NCI-H2196 (cell line): ENCODE measurements around the gene OSER1.
A peak's percentile ranks its signal among the peaks of the same experiment; 100 is the strongest.

Source experiments
- DNase-seq: peaks from one replicate; lab custom pipeline; 2025; ENCODE audit not compliant: unreplicated experiment; lab: John Stamatoyannopoulos, UW

OSER1 gene

DNA sequence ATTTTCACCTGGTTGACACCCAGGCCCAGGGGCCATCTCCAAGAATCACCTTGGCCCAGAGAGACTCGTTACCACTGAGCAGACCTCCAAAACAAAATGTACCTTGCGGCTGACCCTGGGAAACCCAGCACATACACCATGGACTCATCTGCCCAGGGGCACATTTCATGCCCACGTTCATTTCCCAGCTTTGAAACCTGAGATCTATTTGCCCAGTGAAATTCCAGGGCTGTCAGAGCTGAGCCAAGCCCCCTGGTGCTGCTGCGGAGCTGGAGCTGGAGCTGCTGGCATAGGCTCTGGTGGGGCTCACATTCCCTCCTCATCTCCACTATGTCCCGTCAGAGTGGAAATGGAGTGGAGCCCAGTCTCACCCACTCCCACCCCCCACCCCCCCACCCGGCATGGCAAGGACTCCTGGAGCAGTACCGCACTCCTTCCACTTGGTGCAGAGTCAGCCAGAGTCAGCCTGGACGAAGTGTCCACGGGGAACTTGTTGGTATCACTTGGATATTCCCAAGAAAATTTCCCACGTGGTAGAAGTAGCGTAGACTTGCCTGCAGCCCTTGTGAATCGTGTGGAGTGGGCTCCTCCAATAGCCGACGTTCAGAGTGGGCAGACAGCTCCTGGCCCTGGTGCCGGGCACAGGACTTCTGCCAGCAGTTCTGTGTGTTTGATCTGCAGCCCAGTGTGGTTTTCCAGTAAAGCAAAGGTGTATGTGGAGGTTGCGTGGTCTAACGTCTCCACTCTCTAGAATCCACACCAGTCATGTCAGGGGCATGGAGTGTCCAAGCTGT, 18.1 kb upstream of the OSER1 start:
- no peak for DNase-seq

DNA sequence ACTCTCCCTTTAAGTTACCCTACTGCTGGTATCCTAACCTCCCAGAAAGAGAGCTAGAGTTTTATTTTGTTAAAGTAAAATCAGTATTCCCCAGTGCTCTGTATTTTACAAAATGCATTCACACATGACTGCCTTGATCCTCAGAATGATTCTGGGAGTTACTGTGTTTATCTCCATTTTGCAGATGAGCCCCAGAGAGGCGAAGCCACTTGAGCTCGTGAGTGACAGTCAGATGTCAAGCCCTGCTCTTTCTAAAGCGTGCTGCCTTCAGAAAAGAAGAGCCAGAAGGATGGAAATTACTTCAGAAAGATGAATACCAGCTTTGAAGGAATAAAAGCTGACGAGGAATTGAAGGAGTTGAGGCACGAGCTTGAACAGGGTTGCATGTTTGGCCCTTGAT, 14.1 kb upstream of the OSER1 start:
- DNase-seq = no peak

DNA sequence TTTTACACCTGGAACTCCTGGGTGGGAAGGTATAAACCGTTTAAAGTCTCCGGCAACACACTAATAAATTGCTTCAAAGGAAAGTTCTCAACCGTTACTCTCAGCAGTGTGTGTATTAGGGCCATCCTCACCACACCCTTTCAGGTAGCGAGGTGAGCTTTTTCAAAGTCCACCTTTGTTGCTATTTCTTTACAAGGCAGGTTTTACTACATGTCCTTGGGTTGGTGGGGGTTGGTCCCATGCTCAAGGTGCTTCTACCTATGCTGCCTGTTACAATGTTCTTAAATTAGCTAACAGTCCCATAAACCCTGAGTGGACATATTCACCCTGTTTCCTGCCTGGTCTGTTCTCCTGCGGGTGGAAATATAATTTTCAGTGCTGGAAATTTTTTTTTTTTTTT, 13.2 kb upstream of the OSER1 start:
- no peak for DNase-seq

DNA sequence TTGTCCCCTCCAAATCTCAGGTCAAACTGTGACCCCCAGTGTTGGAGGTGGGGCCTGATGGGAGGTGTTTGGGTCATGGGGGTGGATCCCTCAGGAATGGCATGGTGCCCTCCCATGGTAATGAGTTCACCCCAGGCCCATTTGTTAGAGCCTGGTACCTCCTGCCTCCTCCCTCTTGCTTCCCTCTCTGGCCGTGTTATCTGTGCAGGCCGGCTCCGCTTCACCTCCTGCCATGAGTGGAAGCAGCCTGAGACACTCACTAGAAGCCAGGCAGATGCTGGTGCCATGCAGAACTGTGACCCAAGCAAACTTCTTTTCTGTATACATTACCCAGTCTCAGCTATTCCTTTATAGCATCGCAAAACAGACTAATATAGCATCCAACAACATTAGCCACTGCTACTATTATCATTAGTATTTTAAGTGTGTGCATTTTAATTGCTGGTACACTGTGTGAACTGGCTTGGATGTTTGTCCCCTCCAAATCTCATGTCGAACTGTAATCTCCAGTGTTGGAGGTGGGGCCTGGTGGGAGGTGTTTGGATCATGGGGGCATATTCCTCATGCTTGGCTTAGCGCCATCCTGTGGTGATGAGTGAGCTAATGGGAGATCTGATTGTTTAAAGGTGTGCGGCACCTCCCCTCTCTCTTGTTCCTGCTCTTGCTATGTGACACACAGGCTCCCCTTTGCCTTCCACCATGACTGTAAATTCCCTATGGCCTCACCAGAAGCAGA, 12.2 kb upstream of the OSER1 start:
- no peak for DNase-seq

DNA sequence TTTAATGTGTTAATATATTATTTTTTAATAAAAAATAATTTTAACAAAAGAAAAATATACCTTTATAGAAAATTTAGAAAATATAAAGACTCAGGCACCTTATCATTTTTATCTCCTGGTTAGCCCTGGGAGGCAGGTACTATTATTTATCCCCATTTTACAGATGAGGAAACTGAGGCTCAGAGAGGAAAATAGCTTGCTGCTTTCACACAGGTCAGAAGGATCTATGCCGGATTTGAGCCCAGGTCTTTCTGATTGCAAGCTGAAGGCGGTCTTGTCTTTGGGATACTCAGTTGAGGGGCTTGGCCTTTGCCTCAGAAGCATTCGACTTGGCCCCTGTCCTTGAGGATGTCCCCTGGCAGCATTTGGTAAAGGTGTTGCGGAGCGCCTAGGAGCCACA, 11.5 kb upstream of the OSER1 start:
- DNase-seq = no peak

DNA sequence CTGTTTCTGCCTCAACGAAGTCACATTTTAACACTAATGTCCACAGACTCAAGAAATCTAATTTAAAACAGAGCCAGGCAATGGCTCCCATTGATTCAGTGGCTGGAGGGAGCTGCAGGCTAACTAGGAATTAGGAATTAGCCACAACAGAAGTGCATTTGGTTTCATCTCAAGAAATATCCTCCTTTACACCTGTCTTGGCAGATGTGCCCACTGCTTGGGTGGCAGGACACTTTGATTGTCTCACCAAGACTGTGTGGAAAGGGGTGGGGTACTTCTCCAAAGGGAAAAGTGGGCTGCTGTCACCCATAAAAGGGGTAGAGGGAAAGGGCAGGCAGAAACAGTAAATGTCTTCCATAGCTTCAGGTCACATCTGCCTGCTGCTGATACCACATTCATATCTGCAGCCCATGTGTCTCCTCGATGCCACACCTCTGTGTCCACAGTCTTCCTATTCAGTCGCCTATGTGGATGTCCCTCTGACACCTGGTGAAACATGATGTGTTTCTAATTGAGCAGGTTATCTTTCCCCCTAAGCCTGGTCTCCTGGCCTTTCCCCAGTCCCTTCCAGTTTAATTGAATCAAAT, 10.9 kb upstream of the OSER1 start:
- DNase-seq = no peak

DNA sequence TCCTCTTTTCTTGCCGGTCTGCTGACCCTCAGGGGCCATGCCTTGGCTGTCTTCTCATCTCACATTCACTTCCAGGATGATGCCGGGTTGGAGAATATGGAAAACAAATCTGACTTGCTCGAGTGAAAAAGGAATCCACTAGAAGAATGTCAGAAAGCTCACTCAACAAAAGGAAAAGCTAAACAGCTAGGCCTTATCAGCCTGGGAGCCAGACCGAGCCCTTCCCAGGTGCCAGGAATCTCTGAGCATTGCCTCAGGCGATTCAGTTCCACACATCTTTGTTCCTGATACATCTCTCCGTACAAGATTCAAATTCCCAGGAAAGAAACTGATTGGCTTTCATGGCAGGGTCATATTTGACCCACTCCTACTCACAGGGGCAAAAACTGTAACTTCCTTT, 9.2 kb upstream of the OSER1 start:
- DNase-seq = no peak

DNA sequence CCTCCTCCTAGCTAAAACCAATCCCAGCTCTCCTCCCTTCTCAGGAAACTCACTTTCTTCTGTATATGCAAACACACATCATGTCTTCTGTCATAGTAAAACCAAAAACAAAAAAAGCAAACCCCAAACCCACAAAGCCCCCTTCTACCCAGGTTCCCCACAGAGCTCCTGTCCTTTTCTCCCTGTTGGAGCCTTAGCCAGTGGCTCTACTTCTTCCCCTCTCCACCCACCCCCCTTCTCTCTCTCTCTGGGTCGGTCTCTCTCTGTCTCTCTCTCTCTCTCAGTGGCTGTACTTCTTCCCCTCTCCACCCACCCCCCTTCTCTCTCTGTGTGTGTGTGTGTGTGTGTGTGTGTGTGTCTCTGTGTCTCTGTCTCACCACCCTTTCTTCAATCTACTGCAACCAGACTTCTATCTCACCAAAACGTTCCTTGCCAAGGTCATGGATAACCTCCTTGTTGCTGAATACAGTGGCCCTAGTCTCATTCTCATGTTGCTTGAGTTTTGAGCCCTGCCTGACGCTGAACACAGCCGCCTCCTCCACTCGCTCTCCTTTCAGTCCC, 8.7 kb upstream of the OSER1 start:
- DNase-seq = no peak

DNA sequence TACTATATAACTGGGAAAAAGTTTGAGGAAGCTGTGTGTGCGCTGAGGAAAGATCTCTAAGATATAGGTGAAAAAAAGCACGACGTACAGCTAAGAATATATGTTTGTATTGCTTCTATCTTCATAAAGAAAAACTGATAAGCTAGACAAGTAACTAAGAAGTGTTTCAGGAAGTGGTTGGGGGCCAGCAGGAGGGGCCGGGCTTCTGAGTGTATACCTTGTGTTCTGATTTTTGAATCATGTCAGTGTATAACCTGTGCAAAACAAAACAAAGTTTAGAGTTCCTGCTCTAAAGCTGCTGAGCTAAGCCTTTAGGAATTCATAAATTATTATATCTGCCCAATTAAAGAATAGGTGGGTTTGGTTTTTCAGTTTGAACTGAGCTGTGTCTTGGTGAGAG, 7.9 kb upstream of the OSER1 start:
- no peak for DNase-seq

DNA sequence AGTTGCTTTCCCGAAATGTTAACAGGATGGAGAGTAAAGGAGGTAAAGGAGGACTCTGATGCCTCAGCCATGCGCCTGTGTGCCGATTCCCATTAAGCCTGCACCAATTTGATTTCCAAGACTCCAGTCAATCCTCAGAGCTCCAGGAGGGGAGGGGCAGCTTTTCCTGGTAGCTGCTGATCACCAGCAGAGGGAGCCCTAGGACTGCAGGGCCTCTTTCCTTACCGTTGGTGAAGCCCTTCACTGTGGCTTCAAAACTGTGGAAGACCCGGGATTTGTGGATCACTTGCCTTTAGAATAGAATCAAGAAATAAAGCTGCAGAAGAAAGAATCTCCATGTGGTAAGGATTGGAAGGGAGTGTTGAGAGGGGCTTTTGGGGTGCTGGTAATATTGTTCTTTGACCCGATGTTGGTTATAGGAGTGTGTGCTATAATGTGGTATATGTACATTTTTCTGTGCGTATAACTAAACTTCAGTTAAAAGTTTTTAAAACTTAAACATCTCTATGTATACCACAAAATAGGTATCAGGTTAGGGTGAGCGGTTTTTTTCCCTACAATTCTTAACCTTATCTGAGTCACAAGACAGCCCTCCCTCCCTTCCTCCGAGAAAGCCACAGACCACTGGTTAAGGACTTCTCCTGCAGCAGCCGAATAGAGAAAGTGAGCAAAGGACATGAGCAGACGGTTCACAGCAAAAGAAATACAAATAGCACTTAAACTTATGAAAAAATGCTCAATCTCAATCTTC, 6.9 kb upstream of the OSER1 start:
- peak; percentile 71 for DNase-seq

DNA sequence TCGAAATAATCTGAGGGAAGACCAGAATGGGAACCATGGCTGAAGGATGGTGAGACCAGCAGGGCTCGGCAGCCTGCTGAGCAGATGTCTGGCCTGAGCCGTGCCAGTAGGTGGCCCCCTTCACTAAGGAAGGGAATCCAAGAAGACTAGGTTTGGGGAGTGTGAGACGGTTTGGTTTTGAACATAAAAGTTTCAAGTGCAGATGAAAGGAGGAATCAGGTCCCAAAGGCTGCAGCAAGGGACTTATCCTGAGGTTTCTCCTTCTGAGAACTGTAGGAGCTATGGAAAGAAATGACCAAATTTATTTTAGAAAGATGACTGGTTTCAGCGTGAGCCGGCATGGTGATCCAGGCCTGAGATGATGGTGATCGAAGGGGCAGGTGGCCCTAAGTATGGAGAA, 4.6 kb upstream of the OSER1 start:
- peak; percentile 65 for DNase-seq

DNA sequence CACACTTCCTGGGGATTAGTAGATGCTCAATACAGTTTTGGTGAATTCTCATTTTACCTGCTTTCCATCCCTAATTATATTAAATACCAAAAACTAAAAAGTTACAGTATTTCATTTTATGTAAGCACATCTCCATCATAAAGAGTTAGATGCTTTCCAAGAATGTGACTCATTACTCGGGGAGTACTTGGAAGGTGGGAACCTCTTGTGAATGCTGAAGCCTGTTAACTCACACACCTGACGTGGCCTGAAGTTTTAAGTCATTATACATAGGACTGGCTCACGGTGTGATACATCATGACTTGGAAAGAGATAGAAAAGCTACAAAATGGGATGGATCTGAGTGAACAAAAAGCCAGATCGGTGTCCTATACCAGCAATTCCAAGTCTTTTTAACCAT, 2.2 kb upstream of the OSER1 start:
- DNase-seq = no peak

DNA sequence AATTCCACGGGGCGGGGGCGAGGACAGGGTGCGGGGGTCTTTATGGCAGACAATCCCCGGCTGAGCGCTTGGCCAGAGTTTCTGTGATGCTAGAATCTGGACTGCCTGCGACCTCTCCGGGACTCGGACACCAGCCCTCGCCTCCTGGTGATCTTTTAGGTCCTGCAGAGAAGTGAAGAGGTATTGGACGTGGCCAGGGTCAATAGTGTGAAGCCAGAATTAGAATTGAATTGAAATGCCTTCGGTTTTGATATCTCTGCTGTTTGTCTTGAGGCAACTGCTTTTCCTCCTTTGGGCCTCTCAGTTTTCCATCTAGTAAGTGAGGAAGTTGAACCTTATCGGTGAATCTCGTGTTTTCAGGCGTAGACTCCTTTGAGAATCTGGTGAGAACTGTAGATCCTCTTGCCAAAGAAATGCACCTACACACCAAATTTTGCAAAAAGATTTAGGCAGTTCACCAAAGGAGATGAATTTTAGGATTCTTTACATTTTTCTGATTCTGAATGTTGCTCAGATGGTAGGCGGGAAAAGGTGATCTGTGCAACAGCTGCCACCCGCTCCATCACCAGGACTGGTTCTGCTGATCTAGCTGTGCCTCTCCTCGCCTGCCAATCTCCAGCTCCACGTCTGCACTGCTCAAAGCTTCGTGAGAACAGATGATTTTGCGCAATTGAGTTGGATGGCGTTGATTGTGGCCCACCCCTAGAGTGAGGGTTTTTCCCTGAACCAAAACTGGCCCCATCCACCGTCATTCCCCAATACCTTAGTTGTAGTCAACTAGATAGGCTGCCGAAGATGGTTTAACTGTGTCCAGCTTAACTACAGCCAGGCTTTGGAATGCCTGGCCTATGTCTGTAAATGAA, 837 bp upstream of the OSER1 start:
- DNase-seq = no peak

DNA sequence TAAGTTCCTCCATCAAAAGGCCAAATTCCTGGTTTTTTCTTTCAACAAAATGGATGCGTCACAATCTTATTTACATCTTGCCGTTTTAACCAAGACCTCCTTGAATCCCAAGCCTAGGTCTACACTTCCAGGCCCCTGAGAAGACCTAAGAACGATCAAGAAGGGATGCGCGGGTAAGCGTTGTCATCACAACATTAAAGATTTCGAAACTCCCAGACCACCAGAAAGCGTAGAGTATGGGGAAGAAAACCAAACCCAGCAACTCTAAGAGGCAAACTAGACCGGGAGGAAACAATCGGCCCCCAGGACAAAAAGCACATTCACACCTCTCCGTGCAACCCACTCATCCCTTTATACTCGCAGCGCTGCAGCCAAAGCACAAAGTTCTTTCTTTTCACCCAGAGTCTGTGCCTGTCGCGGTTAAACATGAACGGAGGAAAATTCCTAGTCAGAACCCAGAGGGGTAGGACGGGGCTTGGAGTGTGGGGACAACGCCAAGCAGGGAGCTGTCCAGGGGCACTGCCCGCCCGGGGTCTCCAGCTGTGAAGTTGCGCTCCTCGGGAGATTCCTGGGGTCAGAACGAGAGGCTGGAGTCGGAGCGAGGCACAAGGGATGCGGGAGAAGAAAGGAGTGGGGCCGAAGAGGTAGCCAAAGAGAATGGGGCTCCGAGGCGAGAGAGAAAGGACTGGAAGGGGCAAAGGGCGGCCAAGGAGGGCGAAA, 725 bp downstream of the OSER1 start:
- no peak for DNase-seq

DNA sequence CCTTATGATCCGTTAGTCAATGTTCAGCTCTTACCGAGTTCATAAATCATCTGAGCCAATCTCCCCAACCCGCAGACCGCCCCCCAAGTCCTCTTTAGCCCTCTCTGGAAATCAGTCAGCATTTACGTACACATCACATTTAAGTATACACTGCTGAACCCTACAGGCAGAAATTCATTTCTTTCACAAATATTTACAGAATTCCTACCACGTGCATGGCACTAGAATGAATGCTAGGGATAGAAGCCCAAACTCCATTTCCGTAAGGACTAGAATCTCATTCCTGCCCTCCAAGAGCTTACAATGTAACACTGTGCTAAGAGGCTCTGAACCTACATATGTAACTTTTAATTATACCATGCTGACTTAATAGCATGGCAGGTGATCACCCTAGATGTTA, 1.8 kb downstream of the OSER1 start:
- no peak for DNase-seq

DNA sequence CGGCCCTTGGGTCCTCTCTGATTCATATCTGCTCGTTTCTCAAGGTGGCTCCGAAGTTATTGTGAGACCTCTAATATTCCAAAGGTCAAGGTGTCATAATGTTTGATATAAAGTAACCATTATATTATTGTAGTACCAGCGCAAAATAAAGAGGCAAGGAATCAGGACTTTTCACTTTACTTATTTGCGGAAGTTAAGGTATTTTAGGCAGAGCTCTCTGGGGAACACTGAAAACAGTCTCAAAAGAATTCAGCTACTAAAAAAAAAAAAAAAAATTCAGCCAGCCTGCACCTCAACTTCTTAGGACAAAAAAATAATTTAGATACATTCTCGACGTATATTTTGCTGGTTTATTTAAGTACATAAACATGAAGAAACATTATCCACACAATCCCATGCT, 2.4 kb downstream of the OSER1 start:
- DNase-seq = no peak

DNA sequence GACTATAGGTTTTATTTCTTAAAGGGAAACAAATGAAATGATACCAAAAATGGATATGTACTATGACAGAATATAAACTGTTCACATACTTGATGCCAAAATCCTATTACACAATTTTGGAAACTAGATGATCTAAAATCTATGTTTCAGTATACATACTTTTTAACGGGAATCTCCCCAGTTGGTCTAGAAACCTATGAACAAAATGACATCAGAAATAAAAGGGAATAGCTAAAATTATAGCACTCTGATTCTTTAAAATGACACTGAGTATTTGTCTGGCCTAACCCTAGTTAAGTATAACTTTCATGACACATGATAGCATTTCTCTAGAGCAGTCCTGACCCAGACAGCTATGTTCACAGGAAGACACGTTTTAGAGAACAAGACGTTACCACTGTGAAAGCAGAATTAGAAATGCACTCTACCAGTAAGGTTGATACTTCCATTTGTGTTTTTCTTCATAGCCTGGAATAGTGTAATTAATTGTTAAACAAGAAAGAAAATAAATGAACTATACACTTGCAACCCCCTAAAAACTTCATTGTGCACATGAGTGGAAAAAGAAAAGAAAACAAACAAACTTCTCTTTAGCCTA, 3.3 kb downstream of the OSER1 start:
- no peak for DNase-seq

DNA sequence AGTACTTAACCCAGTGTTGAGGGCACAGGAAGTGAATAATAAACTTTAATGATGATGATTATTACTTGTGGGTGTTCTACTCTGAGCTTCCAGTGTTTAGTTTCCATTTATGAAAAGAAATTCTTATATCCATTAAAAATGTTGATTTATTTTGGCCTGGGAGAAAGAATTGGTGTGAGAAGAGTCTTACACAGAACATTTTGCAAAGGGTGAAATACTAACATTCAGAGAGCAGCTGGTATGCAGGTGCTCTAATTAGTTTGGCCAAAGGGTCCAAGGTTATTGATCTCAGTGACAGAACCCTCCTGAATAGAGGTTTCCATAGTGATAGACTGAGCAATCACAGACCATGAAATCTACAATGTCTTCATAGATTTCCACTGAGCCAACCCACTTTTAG, 4.4 kb downstream of the OSER1 start:
- no peak for DNase-seq

DNA sequence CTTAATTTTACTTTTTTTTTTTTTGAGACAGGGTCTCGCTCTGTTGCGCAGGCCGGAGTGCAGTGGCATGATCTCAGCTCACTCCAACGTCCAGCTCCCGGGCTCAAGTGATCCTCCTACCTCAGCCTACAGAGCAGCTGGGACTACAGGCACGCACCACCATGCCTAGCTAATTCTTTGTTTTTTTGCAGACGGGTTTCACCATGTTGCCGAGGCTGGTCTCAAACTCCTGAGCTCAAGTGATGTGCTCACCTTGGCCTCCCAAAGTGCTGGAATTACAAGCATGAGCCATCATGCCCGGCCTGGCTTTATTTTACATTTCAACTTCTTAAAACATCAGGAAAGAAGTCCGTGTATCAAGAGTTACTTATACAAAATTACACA, 5.7 kb downstream of the OSER1 start:
- no peak for DNase-seq
